Measurements from ENCODE around the gene FLNC. TPM values are rescaled to one million over a fixed set of nuclear protein-coding genes. Genes with fewer than 3 reads are reported as not detected.

FLNC gene
- total RNA-seq, 2 experiments from 2014 or later, result 0.05 TPM; not detected in 1

GRCh38 chr7:128835790-128836641 is 5.8 kb downstream of the FLNC start:
- Mint-ChIP-seq H3K27ac (no peak overlapping the region), H3K9me3 (no peaks in the 10 kb centered on the region), H3K36me3 (no peaks in the 10 kb centered on the region), H3K27me3 (peaks cover 6% of the 10 kb centered on the region), H3K4me1 (ENCODE audit: low read depth) (peaks cover 3% of the 10 kb centered on the region), H3K4me3 (no peak overlapping the region)
- CTCF ChIA-PET, result interaction anchor here (1.5 kb wide), 1 partner anchor 44 kb away, joined by 3 read pairs; no protein-coding TSS in a partner anchor
- intact Hi-C loops (cut with micrococcal nuclease), result no loop called here
- POLR2A ChIA-PET, result no interaction called here
- DNase-seq, result no peak

GRCh38 chr7:128836729-128837348 is 6.6 kb downstream of the FLNC start:
- no peak for DNase-seq
- Mint-ChIP-seq H3K36me3 (no peaks in the 10 kb centered on the region), H3K4me3 (no peak overlapping the region), H3K9me3 (no peaks in the 10 kb centered on the region), H3K27ac (no peak overlapping the region), H3K27me3 (peaks cover 1% of the 10 kb centered on the region), H3K4me1 (ENCODE audit: low read depth) (peaks cover 2% of the 10 kb centered on the region)
- ChIA-PET CTCF (interaction anchor here (1.4 kb wide), 1 partner anchor 47 kb away, joined by 4 read pairs; no protein-coding TSS in a partner anchor), POLR2A (no interaction called here)
- intact Hi-C loops (cut with micrococcal nuclease), result no loop called here

- no peak overlapping the region for H3K27ac Mint-ChIP-seq
- H3K27me3 Mint-ChIP-seq, result no peaks in the 10 kb centered on the region
- intact Hi-C loops (cut with micrococcal nuclease), result no loop called here
- CTCF ChIA-PET, result interaction anchor here (1.4 kb wide), 1 partner anchor 46 kb away, joined by 4 read pairs; no protein-coding TSS in a partner anchor
- H3K4me1 Mint-ChIP-seq (ENCODE audit: low read depth), result peaks cover 5% of the 10 kb centered on the region
- POLR2A ChIA-PET, result no interaction called here
- no peak overlapping the region for H3K4me3 Mint-ChIP-seq
- no peaks in the 10 kb centered on the region for H3K9me3 Mint-ChIP-seq
- no peaks in the 10 kb centered on the region for H3K36me3 Mint-ChIP-seq
- DNase-seq, result no peak
These were observed 7.3 kb downstream of the FLNC start for GRCh38 chr7:128837521-128837921.

GRCh38 chr7:128838109-128838779 is 8.0 kb downstream of the FLNC start:
- DNase-seq, result no peak
- no peak overlapping the region for H3K4me3 Mint-ChIP-seq
- H3K27ac Mint-ChIP-seq, result no peak overlapping the region
- no peaks in the 10 kb centered on the region for H3K9me3 Mint-ChIP-seq
- intact Hi-C loops (cut with micrococcal nuclease), result no loop called here
- CTCF ChIA-PET, result interaction anchor here (1.4 kb wide), 1 partner anchor 45 kb away, joined by 4 read pairs; no protein-coding TSS in a partner anchor
- POLR2A ChIA-PET, result no interaction called here
- H3K27me3 Mint-ChIP-seq, result no peaks in the 10 kb centered on the region
- no peaks in the 10 kb centered on the region for H3K36me3 Mint-ChIP-seq
- peaks cover 5% of the 10 kb centered on the region for H3K4me1 Mint-ChIP-seq (ENCODE audit: low read depth)

DNA sequence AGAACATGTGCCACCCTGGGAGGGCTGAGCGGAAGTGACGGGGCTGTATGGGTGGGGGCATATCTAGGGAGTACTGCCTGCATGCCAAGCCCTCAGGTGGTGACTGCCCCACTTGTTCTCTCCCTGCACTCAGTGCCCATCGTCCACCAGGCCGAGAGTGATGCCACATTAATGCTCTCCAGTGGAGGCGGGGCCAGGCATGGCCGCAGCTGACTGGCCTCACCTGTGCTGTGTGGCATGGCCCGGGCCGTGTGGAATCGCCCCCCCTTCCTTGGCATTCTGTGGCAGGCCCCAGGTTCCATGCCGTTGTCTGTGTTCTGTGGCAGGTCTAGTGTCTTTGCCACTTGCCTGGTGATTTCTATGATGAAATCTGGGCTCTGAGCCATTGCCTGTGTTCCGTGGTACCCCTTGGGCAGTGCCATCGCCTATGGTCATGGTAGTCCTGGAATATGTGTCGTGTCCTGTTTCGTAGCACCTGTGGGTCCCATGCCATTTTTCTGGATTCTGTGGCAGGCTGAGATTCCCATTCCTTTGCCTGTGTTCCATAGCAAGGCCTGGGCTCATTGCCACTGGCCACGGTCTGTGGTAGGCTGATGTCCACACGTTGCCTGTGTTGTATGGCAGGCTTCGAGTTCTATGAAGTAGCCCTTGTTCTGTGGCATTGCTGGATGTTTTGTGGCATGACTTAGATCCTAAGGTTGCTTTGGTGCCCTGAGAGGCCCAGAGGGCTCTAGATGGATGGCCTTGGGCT is 8.9 kb downstream of the FLNC start:
- intact Hi-C loops (cut with micrococcal nuclease), result no loop called here
- CTCF ChIA-PET, result no interaction called here

DNA sequence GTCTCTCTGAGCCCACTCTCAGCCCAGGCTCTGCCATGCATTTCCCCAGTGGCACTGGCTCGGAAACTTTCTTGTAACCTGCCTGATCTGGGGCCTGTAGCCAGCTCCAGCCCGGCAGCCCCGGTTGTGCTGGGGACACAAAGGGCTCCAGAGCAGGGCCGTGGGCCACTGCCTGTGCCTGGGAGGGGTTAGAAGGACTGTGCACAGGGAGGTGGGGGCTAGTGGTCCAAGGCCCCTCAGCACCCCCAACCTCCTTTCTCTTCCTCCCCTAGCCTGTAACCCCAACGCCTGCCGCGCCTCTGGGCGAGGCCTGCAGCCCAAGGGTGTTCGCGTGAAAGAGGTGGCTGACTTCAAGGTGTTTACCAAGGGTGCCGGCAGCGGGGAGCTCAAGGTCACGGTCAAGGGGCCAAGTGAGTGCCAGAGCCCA is 9.6 kb downstream of the FLNC start:
- intact Hi-C loops (cut with micrococcal nuclease), result no loop called here
- Mint-ChIP-seq H3K27me3 (no peaks in the 10 kb centered on the region), H3K9me3 (no peaks in the 10 kb centered on the region), H3K4me3 (no peak overlapping the region), H3K27ac (no peak overlapping the region), H3K4me1 (ENCODE audit: low read depth) (peaks cover 5% of the 10 kb centered on the region), H3K36me3 (no peaks in the 10 kb centered on the region)
- ChIA-PET CTCF (no interaction called here), POLR2A (no interaction called here)
- no peak for DNase-seq

More for the DNA sequence above, 8.9 kb downstream of the FLNC start:
- no peak overlapping the region for H3K27ac Mint-ChIP-seq
- POLR2A ChIA-PET, result no interaction called here
- H3K27me3 Mint-ChIP-seq, result no peaks in the 10 kb centered on the region
- no peak for DNase-seq
- H3K4me3 Mint-ChIP-seq, result no peak overlapping the region
- H3K4me1 Mint-ChIP-seq (ENCODE audit: low read depth), result peaks cover 5% of the 10 kb centered on the region
- no peaks in the 10 kb centered on the region for H3K36me3 Mint-ChIP-seq
- no peaks in the 10 kb centered on the region for H3K9me3 Mint-ChIP-seq

- CTCF ChIA-PET, result interaction anchor here (2.6 to 4.7 kb wide), 3 partner anchors 22 to 43 kb away, joined by 11 to 27 read pairs (median 25); partner anchors contain the start of gene ATP6V1F
- Mint-ChIP-seq H3K9me3 (no peaks in the 10 kb centered on the region), H3K27ac (no peak overlapping the region), H3K4me3 (no peak overlapping the region), H3K4me1 (ENCODE audit: low read depth) (peaks cover 5% of the 10 kb centered on the region), H3K36me3 (no peaks in the 10 kb centered on the region), H3K27me3 (no peaks in the 10 kb centered on the region)
- DNase-seq, result no peak
- intact Hi-C loops (cut with micrococcal nuclease), result loop anchor here (1.0 kb wide), 1 partner anchor 251 kb away; no protein-coding TSS in a partner anchor
- POLR2A ChIA-PET, result no interaction called here
These were observed 10.3 kb downstream of the FLNC start for GRCh38 chr7:128840326-128841170.

- DNase-seq, result no peak
- Mint-ChIP-seq H3K4me1 (ENCODE audit: low read depth) (peaks cover 5% of the 10 kb centered on the region), H3K27ac (no peak overlapping the region), H3K4me3 (no peak overlapping the region), H3K9me3 (no peaks in the 10 kb centered on the region), H3K36me3 (no peaks in the 10 kb centered on the region), H3K27me3 (no peaks in the 10 kb centered on the region)
- intact Hi-C loops (cut with micrococcal nuclease), result loop anchor here (1.0 kb wide), 1 partner anchor 250 kb away; no protein-coding TSS in a partner anchor
- CTCF ChIA-PET, result interaction anchor here (1.2 to 4.7 kb wide), 5 partner anchors 10 to 42 kb away, joined by 3 to 27 read pairs (median 11); partner anchors contain the start of gene ATP6V1F
- POLR2A ChIA-PET, result no interaction called here
These were observed 11.0 kb downstream of the FLNC start for GRCh38 chr7:128841171-128841690.

DNA sequence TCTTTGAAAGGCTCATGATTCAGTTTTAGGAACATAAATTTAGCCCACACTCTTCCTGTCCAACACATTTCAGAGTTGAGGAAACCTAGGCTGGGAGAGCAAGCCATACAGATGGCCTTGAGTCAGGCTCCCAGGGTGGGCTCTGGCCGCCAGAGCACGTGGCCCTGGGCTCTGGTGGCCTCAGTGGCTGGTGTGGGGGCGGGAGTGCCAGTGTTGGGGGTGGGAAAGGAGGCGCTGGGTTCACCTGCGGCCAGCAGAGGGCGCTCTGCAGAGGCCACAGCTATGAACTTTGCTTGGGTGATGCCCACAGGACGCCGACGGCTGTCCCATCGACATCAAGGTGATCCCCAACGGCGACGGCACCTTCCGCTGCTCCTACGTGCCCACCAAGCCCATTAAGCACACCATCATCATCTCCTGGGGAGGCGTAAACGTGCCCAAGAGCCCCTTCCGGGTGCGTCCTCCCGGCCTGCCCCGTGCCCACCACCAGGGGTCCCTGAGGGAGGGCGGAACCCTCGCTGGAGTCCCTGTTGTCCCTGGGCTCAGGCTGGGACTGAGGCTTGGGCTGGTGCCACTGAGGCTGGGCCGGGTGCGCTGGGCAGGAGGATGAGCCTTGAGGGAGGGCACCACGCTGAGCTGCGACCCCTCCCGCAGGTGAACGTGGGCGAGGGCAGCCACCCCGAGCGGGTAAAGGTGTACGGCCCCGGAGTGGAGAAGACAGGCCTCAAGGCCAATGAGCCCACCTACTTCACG is 11.9 kb downstream of the FLNC start:
- H3K4me1 Mint-ChIP-seq (ENCODE audit: low read depth), result peaks cover 5% of the 10 kb centered on the region
- H3K4me3 Mint-ChIP-seq, result no peak overlapping the region
- CTCF ChIA-PET, result interaction anchor here (0.6 to 4.7 kb wide), 17 partner anchors 8 to 916 kb away, joined by 3 to 27 read pairs (median 4); partner anchors contain the start of gene ATP6V1F
- intact Hi-C loops (cut with micrococcal nuclease), result loop anchor here (1.0 kb wide), 2 partner anchors 41 to 249 kb away; no protein-coding TSS in a partner anchor
- no peak overlapping the region for H3K27ac Mint-ChIP-seq
- POLR2A ChIA-PET, result no interaction called here
- H3K9me3 Mint-ChIP-seq, result no peaks in the 10 kb centered on the region
- H3K36me3 Mint-ChIP-seq, result no peaks in the 10 kb centered on the region
- no peaks in the 10 kb centered on the region for H3K27me3 Mint-ChIP-seq
- peak; percentile 75 for DNase-seq

Measured in activated CD4-positive, alpha-beta memory T cell treated with anti-CD3 and anti-CD28 coated beads for 36 hours (primary cell).